ENCODE data around the gene DAPK1.

DAPK1 gene

GRCh38 chr9:87647114-87647513 is 149.4 kb downstream of the DAPK1 start:
- no peak for TF ChIP-seq CTCF (IDR thresholded peaks at IDR 0.05; ENCODE audit: low read depth, low read length, missing control alignments)
- in situ Hi-C loops (cut with HindIII; ENCODE audit: low sequenced_read_pairs), result no loop called here
- no peak for DNase-seq (ENCODE audit: low read depth)
- no peak overlapping the region for H3K4me3 ChIP-seq (ENCODE audit: low read depth, low read length)

GRCh38 chr9:87648606-87649005 is 150.9 kb downstream of the DAPK1 start:
- no peak overlapping the region for H3K4me3 ChIP-seq (ENCODE audit: low read depth, low read length)
- DNase-seq (ENCODE audit: low read depth), result no peak
- in situ Hi-C loops (cut with HindIII; ENCODE audit: low sequenced_read_pairs), result no loop called here
- no peak for TF ChIP-seq CTCF (IDR thresholded peaks at IDR 0.05; ENCODE audit: low read depth, low read length, missing control alignments)

GRCh38 chr9:87650611-87651295 is 153.1 kb downstream of the DAPK1 start:
- DNase-seq (ENCODE audit: low read depth), result no peak
- no peak overlapping the region for H3K4me3 ChIP-seq (ENCODE audit: low read depth, low read length)
- no peak for TF ChIP-seq CTCF (IDR thresholded peaks at IDR 0.05; ENCODE audit: low read depth, low read length, missing control alignments)
- in situ Hi-C loops (cut with HindIII; ENCODE audit: low sequenced_read_pairs), result no loop called here

- H3K4me3 ChIP-seq (ENCODE audit: low read depth, low read length), result no peak overlapping the region
- no peak for TF ChIP-seq CTCF (IDR thresholded peaks at IDR 0.05; ENCODE audit: low read depth, low read length, missing control alignments)
- in situ Hi-C loops (cut with HindIII; ENCODE audit: low sequenced_read_pairs), result no loop called here
- DNase-seq (ENCODE audit: low read depth), result no peak
Measured at GRCh38 chr9:87651431-87651830, 153.8 kb downstream of the DAPK1 start.

GRCh38 chr9:87653941-87654340 is 156.3 kb downstream of the DAPK1 start:
- in situ Hi-C loops (cut with HindIII; ENCODE audit: low sequenced_read_pairs), result no loop called here
- DNase-seq (ENCODE audit: low read depth), result no peak
- TF ChIP-seq CTCF (IDR thresholded peaks at IDR 0.05; ENCODE audit: low read depth, low read length, missing control alignments), result no peak
- H3K4me3 ChIP-seq (ENCODE audit: low read depth, low read length), result no peak overlapping the region

- DNase-seq (ENCODE audit: low read depth), result no peak
- in situ Hi-C loops (cut with HindIII; ENCODE audit: low sequenced_read_pairs), result no loop called here
- no peak for TF ChIP-seq CTCF (IDR thresholded peaks at IDR 0.05; ENCODE audit: low read depth, low read length, missing control alignments)
Measured at GRCh38 chr9:87655731-87656130, 158.1 kb downstream of the DAPK1 start.

More at GRCh38 chr9:87655731-87656130, 158.1 kb downstream of the DAPK1 start:
- no peak overlapping the region for H3K4me3 ChIP-seq (ENCODE audit: low read depth, low read length)
